H1 (cell line): ENCODE measurements around the gene GLMP. TPM values are rescaled to one million over a fixed set of nuclear protein-coding genes. Genes with fewer than 3 reads are reported as not detected.

Experiments
- CTCF ChIA-PET: fragments of 300-600 bp; sonication (Branson Sonifier 250); formaldehyde crosslinking; loops from one replicate; lab custom pipeline; 2021; ENCODE audit not compliant: partially characterized antibody; lab: Charles Lee
- POLR2A ChIA-PET: fragments of 300-600 bp; sonication (Branson Sonifier 250); formaldehyde crosslinking; loops from one replicate; lab custom pipeline; 2021; ENCODE audit warnings: inconsistent platforms; ENCODE audit not compliant: partially characterized antibody; lab: Charles Lee
- DNase-seq, 2 experiments: peaks; one replicate each; pipeline versions ENCODE4 v3.0.0 to v3.0.0-alpha.2; 2010 to 2022; ENCODE audit warnings: low spot score in 2 of 2, low read depth in 1 of 2, mixed read lengths in 1 of 2
- FAIRE-seq: peaks from 2 replicates; lab custom pipeline; 2011; peaks lifted over from hg19 to GRCh38; lab: Jason Lieb, UNC
- H2AFZ ChIP-seq: 2 replicates; pipeline ENCODE4 v1.8.1; 2012; ENCODE audit warnings: low read length, inconsistent platforms
- H2AK5ac ChIP-seq: 2 replicates; pipeline ENCODE4 v1.6.1; 2013; ENCODE audit warnings: low read depth, low read length
- H2BK120ac ChIP-seq: replicated peaks from 2 replicates; pipeline ENCODE3; 2013; ENCODE audit warnings: low read depth, low read length, inconsistent platforms
- H2BK12ac ChIP-seq: 2 replicates; pipeline ENCODE4 v1.6.1; 2013; ENCODE audit warnings: low read depth, low read length
- H2BK15ac ChIP-seq: 2 replicates; pipeline ENCODE4 v1.6.1; 2013; ENCODE audit warnings: low read length
- H2BK20ac ChIP-seq: 2 replicates; pipeline ENCODE4 v1.6.1; 2013; ENCODE audit warnings: low read length
- H2BK5ac ChIP-seq: 2 replicates; pipeline ENCODE4 v1.6.1; 2013; ENCODE audit warnings: low read depth, low read length
- H3K14ac ChIP-seq: 2 replicates; pipeline ENCODE4 v1.6.1; 2013; ENCODE audit warnings: inconsistent platforms; ENCODE audit not compliant: insufficient read length
- H3K18ac ChIP-seq: 2 replicates; pipeline ENCODE4 v1.6.1; 2013; ENCODE audit warnings: low read length; ENCODE audit errors: extremely low read depth
- H3K23ac ChIP-seq: 2 replicates; pipeline ENCODE4 v1.6.1; 2013; ENCODE audit warnings: inconsistent platforms; ENCODE audit not compliant: insufficient read length
- H3K23me2 ChIP-seq: 2 replicates; pipeline ENCODE4 v1.6.1; 2013; ENCODE audit warnings: low read depth, low read length
- H3K27ac ChIP-seq: 2 replicates; pipeline ENCODE4 v1.6.1; 2011; ENCODE audit warnings: low read depth, low read length, inconsistent platforms
- H3K27me3 ChIP-seq, 4 experiments: replicated peaks in 1 of 4; 1 replicate in 1 of 4; 2 replicates in 3 of 4; pipeline versions ENCODE4 v1.6.1 to v1.8.1; 2011 to 2013; ENCODE audit warnings: low read length in 3 of 4, mild to moderate bottlenecking in 3 of 4, inconsistent platforms in 2 of 4, mixed read lengths in 2 of 4, moderate library complexity in 1 of 4; ENCODE audit not compliant: control insufficient read depth in 3 of 4, insufficient read depth in 3 of 4; ENCODE audit errors: extremely low read depth in 1 of 4
- H3K36me3 ChIP-seq, 4 experiments: 2 replicates each; pipeline versions ENCODE4 v1.6.1 to v1.8.1; 2011 to 2013; ENCODE audit warnings: mild to moderate bottlenecking in 4 of 4, low read length in 3 of 4, moderate library complexity in 2 of 4, control low read depth in 1 of 4, inconsistent platforms in 1 of 4; ENCODE audit not compliant: insufficient read depth in 4 of 4, control insufficient read depth in 2 of 4
- H3K4ac ChIP-seq: replicated peaks from 2 replicates; pipeline ENCODE3; 2013; ENCODE audit warnings: low read length, low read depth, mixed read lengths, inconsistent platforms; ENCODE audit not compliant: insufficient read length
- H3K4me1 ChIP-seq, 4 experiments: replicated peaks in 1 of 4; 1 replicate in 1 of 4; 2 replicates in 3 of 4; pipeline versions ENCODE4 v1.6.1 to v1.8.1; 2011 to 2013; ENCODE audit warnings: low read length in 3 of 4, inconsistent platforms in 2 of 4, mixed read lengths in 1 of 4; ENCODE audit not compliant: insufficient read depth in 4 of 4, control insufficient read depth in 3 of 4
- H3K4me2 ChIP-seq, 2 experiments: 2 replicates each; pipeline versions ENCODE4 v1.6.1 to v1.8.1; 2011 to 2013; ENCODE audit warnings: low read depth in 2 of 2, low read length in 2 of 2, control low read depth in 1 of 2, inconsistent platforms in 1 of 2, mild to moderate bottlenecking in 1 of 2; ENCODE audit not compliant: insufficient read depth in 1 of 2
- H3K4me3 ChIP-seq, 4 experiments: fragments of 200-600, 300-600 bp in 1 of 4; sonication (generic), shearing (Covaris generic), sonication (Bioruptor Twin) in 1 of 4; 2 replicates each; pipeline versions ENCODE4 v1.5.1 to v1.8.1; 2011 to 2016; ENCODE audit warnings: low read length in 4 of 4, low read depth in 3 of 4, control low read depth in 2 of 4, inconsistent platforms in 2 of 4, mild to moderate bottlenecking in 2 of 4, mixed read lengths in 1 of 4, moderate library complexity in 1 of 4; ENCODE audit not compliant: insufficient read depth in 2 of 4; ENCODE audit errors: extremely low read depth in 1 of 4
- H3K56ac ChIP-seq: replicated peaks from 2 replicates; pipeline ENCODE3; 2013; ENCODE audit warnings: low read depth, mild to moderate bottlenecking, mixed read lengths, low read length, inconsistent platforms; ENCODE audit not compliant: insufficient read length
- H3K79me1 ChIP-seq: 2 replicates; pipeline ENCODE4 v1.6.1; 2013; ENCODE audit warnings: low read depth, low read length, control low read depth
- H3K79me2 ChIP-seq, 2 experiments: 2 replicates each; pipeline versions ENCODE4 v1.6.1 to v1.8.1; 2012 to 2013; ENCODE audit warnings: low read length in 2 of 2, mild to moderate bottlenecking in 2 of 2, inconsistent platforms in 1 of 2; ENCODE audit not compliant: insufficient read depth in 2 of 2, control insufficient read depth in 1 of 2
- H3K9ac ChIP-seq, 4 experiments: replicated peaks in 1 of 4; 1 replicate in 1 of 4; 2 replicates in 3 of 4; pipeline versions ENCODE4 v1.6.1 to v1.8.1; 2011 to 2013; ENCODE audit warnings: low read depth in 3 of 4, low read length in 3 of 4, control low read depth in 2 of 4, mild to moderate bottlenecking in 2 of 4, moderate library complexity in 2 of 4, inconsistent platforms in 1 of 4; ENCODE audit errors: extremely low read depth in 1 of 4
- H3K9me3 ChIP-seq, 2 experiments: 2 replicates each; pipeline versions ENCODE4 v1.6.1 to v1.8.1; 2012 to 2013; ENCODE audit warnings: mild to moderate bottlenecking in 2 of 2, moderate library complexity in 2 of 2, control low read depth in 1 of 2, inconsistent platforms in 1 of 2, low read depth in 1 of 2, low read length in 1 of 2, mixed read lengths in 1 of 2; ENCODE audit not compliant: insufficient read depth in 2 of 2
- H4K20me1 ChIP-seq, 2 experiments: replicated peaks in 1 of 2; 2 replicates each; pipeline versions ENCODE3 to v1.8.1; 2011 to 2013; ENCODE audit warnings: inconsistent platforms in 2 of 2, low read length in 2 of 2, mild to moderate bottlenecking in 1 of 2; ENCODE audit not compliant: insufficient read depth in 2 of 2, control insufficient read depth in 1 of 2
- H4K5ac ChIP-seq: 2 replicates; pipeline ENCODE4 v1.6.1; 2013; ENCODE audit warnings: low read length, low read depth, mixed read lengths, inconsistent platforms; ENCODE audit not compliant: insufficient read length
- H4K8ac ChIP-seq: 2 replicates; pipeline ENCODE4 v1.8.0; 2013; ENCODE audit warnings: mild to moderate bottlenecking, moderate library complexity, low read length, inconsistent platforms; ENCODE audit not compliant: insufficient read depth; ENCODE audit errors: extremely low read depth
- H4K91ac ChIP-seq: replicated peaks from 2 replicates; pipeline ENCODE3; 2013; ENCODE audit warnings: low read length, mixed read lengths, inconsistent platforms; ENCODE audit not compliant: insufficient read length
- CTBP2 ChIP-seq: IDR thresholded peaks from 2 replicates; pipeline ENCODE4 v1.7.0; 2011; ENCODE audit warnings: borderline replicate concordance, mild to moderate bottlenecking, moderate library complexity, mixed read lengths, low read length; ENCODE audit not compliant: insufficient read depth, insufficient read length
- WGBS, 2 experiments: shearing (Covaris generic) in 1 of 2; methylation state at CpG; one replicate each; pipeline versions ENCODE4 v1.1.6 to v1.1.7; 2013 to 2015; ENCODE audit warnings: low lambda C conversion rate in 2 of 2, mixed read lengths in 2 of 2, inconsistent platforms in 1 of 2, low coverage in 1 of 2, missing lambda C conversion rate in 1 of 2; ENCODE audit not compliant: insufficient replicate concordance in 2 of 2, insufficient coverage in 1 of 2, insufficient read length in 1 of 2; ENCODE audit errors: extremely low coverage in 1 of 2, missing lambda C conversion rate in 1 of 2; 5-methylcytosine and 5-hydroxymethylcytosine counted together
- polyA plus RNA-seq, 7 experiments: library from polyadenylated mRNA; depleted of rRNA in 3 of 7; stranded (reverse) in 5 of 7; unstranded in 2 of 7; fragments of >200 nt in 5 of 7; fragments of 200-250 nt in 2 of 7; gene quantifications; 1 replicate in 5 of 7; 2 replicates in 1 of 7; 4 replicates in 1 of 7; pipeline versions ENCODE4 v1.2.1 to v1.2.3, GENCODE V29; 2011 to 2013; ENCODE audit warnings: missing spikeins in 2 of 7, mixed read lengths in 2 of 7
- total RNA-seq: library from RNA; stranded (reverse); fragmentation: NEBNext Ultra II Directional; extraction: Animal tissue kit (Norgen Biotek cat#: 25700); gene quantifications from 2 replicates; pipeline ENCODE4 v1.2.1, GENCODE V29; 2021

Gene GLMP
- total and polyA plus RNA-seq, 2 of the 8 experiments (the other 6 are each of a cell fraction or from before 2014, with no cell fraction given), result 48.1 to 59.5 TPM

DNA sequence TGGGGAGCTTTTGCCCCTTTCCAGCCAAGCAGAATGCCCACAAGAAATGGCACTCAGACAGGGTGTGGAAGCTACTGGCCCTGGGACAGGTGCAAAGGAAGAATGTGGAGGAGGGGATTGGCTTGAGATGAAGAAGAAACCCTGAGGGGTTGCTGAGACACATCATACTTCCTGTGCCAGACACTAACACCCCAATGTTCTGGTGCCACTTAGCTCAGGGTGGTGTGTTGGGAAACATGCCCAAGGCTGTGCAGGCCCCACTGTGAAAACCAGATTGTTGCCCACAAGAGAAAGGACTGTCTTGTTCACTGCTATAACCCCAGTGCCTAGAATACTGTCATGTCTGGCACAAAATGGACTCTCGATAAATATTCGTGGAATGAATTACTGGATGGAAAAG is 37.8 kb downstream of the GLMP start:
- Histone ChIP-seq H3K23me2 (no peaks in the 10 kb centered on the region), H2BK12ac (no peak overlapping the region), H3K27ac (no peak overlapping the region), H3K9ac (no peak overlapping the region), H3K4me1 (no peaks in the 10 kb centered on the region), H3K36me3 (peaks cover 48 to 82% (median 72%) of the 10 kb centered on the region in 4 experiments), H3K4me2 (no peak overlapping the region), H3K4ac (no peak overlapping the region), H3K9me3 (no peaks in the 10 kb centered on the region), H3K27me3 (no peaks in the 10 kb centered on the region), H3K4me3 (no peak overlapping the region), H3K79me1 (no peaks in the 10 kb centered on the region; the same call in 1 of the 2 replicates), H2BK20ac (no peak overlapping the region), H4K91ac (no peak overlapping the region), H3K14ac (no peak overlapping the region), H4K20me1 (peaks cover 0 to 3% of the 10 kb centered on the region in 2 experiments), H2BK15ac (no peak overlapping the region), H3K23ac (no peak overlapping the region), H4K5ac (no peak overlapping the region), H2BK120ac (no peak overlapping the region), H2AK5ac (no peak overlapping the region), H3K56ac (no peak overlapping the region), H3K79me2 (no peaks in the 10 kb centered on the region), H2AFZ (no peak overlapping the region), H4K8ac (no peak overlapping the region), H3K18ac (no peak overlapping the region), H2BK5ac (no peak overlapping the region)
- ChIA-PET POLR2A (interaction anchor here (1.3 to 4.3 kb wide), 4 partner anchors 11 to 28 kb away, joined by 3 to 19 read pairs (median 7); no protein-coding TSS in a partner anchor), CTCF (interaction anchor here (0.6 to 47.2 kb wide), 5 partner anchors 11 to 117 kb away, joined by 3 to 1265 read pairs (median 4); partner anchors contain the start of gene SEMA4A)
- WGBS, 2 experiments, result 100% methylated on average over 2 of the region's 2 CpGs; no CpG with 5 or more reads in 1 of the 2 experiments
- DNase-seq (no peak), FAIRE-seq (no peak)
- TF ChIP-seq CTBP2, result no peak
